ENCODE results near the gene FOXP1.

DNA sequence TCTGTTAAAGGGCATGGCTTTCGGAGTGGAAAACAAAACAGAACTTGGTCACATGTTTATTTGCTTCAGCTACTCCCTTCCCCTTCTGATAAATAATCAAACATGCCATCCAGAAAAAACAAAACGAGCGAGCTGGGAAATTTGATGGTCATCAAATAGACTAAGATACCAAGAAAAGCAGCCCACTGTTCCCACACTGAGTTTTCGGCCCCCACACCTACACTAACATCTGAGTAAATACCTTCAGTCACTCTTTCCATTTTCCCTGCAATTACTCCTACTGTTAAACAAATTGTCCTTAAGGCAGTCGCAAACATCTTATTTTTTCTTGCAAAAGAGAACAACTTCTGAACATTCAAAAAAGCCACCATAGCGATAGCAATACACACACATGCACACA lies 454.6 kb downstream of the FOXP1 start:
- TF ChIP-seq POLR2A (IDR thresholded peaks at IDR 0.05; ENCODE audit: low read depth, low read length) (no peak), POLR2AphosphoS5 (IDR thresholded peaks at IDR 0.05; ENCODE audit: low read depth, low read length) (no peak), TAF1 (IDR thresholded peaks at IDR 0.05; ENCODE audit: borderline replicate concordance, low read depth, low read length) (no peak)

All from GM12892 (cell line).